Muscle layer of colon (tissue), 2 donors: ENCODE data around the gene RAP1A.

Experiments used
- H3K27ac ChIP-seq: one replicate; pipeline ENCODE4 v1.7.0; 2013; ENCODE audit warnings: low read depth, mild to moderate bottlenecking, low read length, moderate library complexity
- H3K27me3 ChIP-seq, 2 donors: one replicate each; pipeline ENCODE4 v1.7.0; 2013; ENCODE audit warnings: low read length in 2 of 2, mild to moderate bottlenecking in 2 of 2; ENCODE audit not compliant: insufficient read depth in 2 of 2, control insufficient read depth in 1 of 2
- H3K36me3 ChIP-seq: one replicate; pipeline ENCODE4 v1.7.0; 2013; ENCODE audit warnings: mild to moderate bottlenecking, low read length; ENCODE audit not compliant: insufficient read depth
- H3K4me1 ChIP-seq: one replicate; pipeline ENCODE4 v1.7.0; 2013; ENCODE audit warnings: mild to moderate bottlenecking, low read length; ENCODE audit not compliant: insufficient read depth
- H3K4me3 ChIP-seq, 2 donors: one replicate each; pipeline ENCODE4 v1.7.0; 2013; ENCODE audit warnings: low read length in 2 of 2, low read depth in 1 of 2, mild to moderate bottlenecking in 1 of 2, moderate library complexity in 1 of 2
- H3K9ac ChIP-seq: one replicate; pipeline ENCODE4 v1.7.0; 2013; ENCODE audit warnings: low read length
- H3K9me3 ChIP-seq: one replicate; pipeline ENCODE4 v1.7.0; 2013; ENCODE audit warnings: mild to moderate bottlenecking, low read length
- donor health status: abdominal sarcoma.
- donor health status: Adenocarcinoma of cecum.

The RAP1A gene

GRCh38 chr1:111705841-111706240 lies 86.3 kb downstream of the RAP1A start:
- no peaks in the 10 kb centered on the region for H3K4me1 ChIP-seq
- no peak overlapping the region for H3K4me3 ChIP-seq
- no peaks in the 10 kb centered on the region for H3K27me3 ChIP-seq
- H3K27ac ChIP-seq: no peak overlapping the region
- H3K9me3 ChIP-seq: no peaks in the 10 kb centered on the region
- H3K9ac ChIP-seq: no peak overlapping the region
- H3K36me3 ChIP-seq: peaks cover 54% of the 10 kb centered on the region

- Histone ChIP-seq H3K4me3 (no peak overlapping the region), H3K36me3 (peaks cover 53% of the 10 kb centered on the region), H3K4me1 (no peaks in the 10 kb centered on the region), H3K9ac (no peak overlapping the region), H3K9me3 (no peaks in the 10 kb centered on the region), H3K27me3 (no peaks in the 10 kb centered on the region), H3K27ac (no peak overlapping the region)
These were observed 87.3 kb downstream of the RAP1A start for GRCh38 chr1:111706921-111707320.

GRCh38 chr1:111707906-111708305 lies 88.3 kb downstream of the RAP1A start:
- Histone ChIP-seq H3K36me3 (peaks cover 47% of the 10 kb centered on the region), H3K9ac (no peak overlapping the region), H3K27me3 (no peaks in the 10 kb centered on the region), H3K9me3 (no peaks in the 10 kb centered on the region), H3K4me1 (no peaks in the 10 kb centered on the region), H3K4me3 (no peak overlapping the region), H3K27ac (no peak overlapping the region)

- H3K27me3 ChIP-seq: no peaks in the 10 kb centered on the region
- no peak overlapping the region for H3K9ac ChIP-seq
- no peak overlapping the region for H3K27ac ChIP-seq
- H3K4me3 ChIP-seq: no peak overlapping the region
- peaks cover 30% of the 10 kb centered on the region for H3K36me3 ChIP-seq
- no peaks in the 10 kb centered on the region for H3K4me1 ChIP-seq
- H3K9me3 ChIP-seq: no peaks in the 10 kb centered on the region
These were observed 90.4 kb downstream of the RAP1A start for GRCh38 chr1:111709986-111710385.

GRCh38 chr1:111716333-111716732 lies 96.7 kb downstream of the RAP1A start:
- no peaks in the 10 kb centered on the region for H3K27me3 ChIP-seq
- peaks cover 21% of the 10 kb centered on the region for H3K36me3 ChIP-seq
- no peaks in the 10 kb centered on the region for H3K9me3 ChIP-seq
- H3K4me3 ChIP-seq: no peak overlapping the region
- no peak overlapping the region for H3K27ac ChIP-seq
- peaks cover 15% of the 10 kb centered on the region for H3K4me1 ChIP-seq
- H3K9ac ChIP-seq: no peak overlapping the region

- Histone ChIP-seq H3K4me1 (peaks cover 15% of the 10 kb centered on the region), H3K27me3 (no peaks in the 10 kb centered on the region), H3K36me3 (peaks cover 18% of the 10 kb centered on the region), H3K9ac (no peak overlapping the region), H3K4me3 (no peak overlapping the region), H3K27ac (no peak overlapping the region), H3K9me3 (no peaks in the 10 kb centered on the region)
These were observed 97.9 kb downstream of the RAP1A start for GRCh38 chr1:111717450-111717849.

GRCh38 chr1:111719135-111719534 lies 99.5 kb downstream of the RAP1A start:
- Histone ChIP-seq H3K27ac (no peak overlapping the region), H3K4me1 (peaks cover 15% of the 10 kb centered on the region), H3K9ac (no peak overlapping the region), H3K9me3 (no peaks in the 10 kb centered on the region), H3K27me3 (no peaks in the 10 kb centered on the region), H3K36me3 (peaks cover 18% of the 10 kb centered on the region), H3K4me3 (no peak overlapping the region)

- Histone ChIP-seq H3K27ac (no peak overlapping the region), H3K36me3 (peaks cover 18% of the 10 kb centered on the region), H3K9me3 (no peaks in the 10 kb centered on the region), H3K4me1 (peaks cover 15% of the 10 kb centered on the region), H3K4me3 (no peak overlapping the region), H3K9ac (no peak overlapping the region), H3K27me3 (no peaks in the 10 kb centered on the region)
These were observed 100.1 kb downstream of the RAP1A start for GRCh38 chr1:111719674-111720132.

- H3K9ac ChIP-seq: no peak overlapping the region
- peaks cover 20% of the 10 kb centered on the region for H3K4me1 ChIP-seq
- H3K27ac ChIP-seq: no peak overlapping the region
These were observed 100.8 kb downstream of the RAP1A start for GRCh38 chr1:111720274-111720976.

GRCh38 chr1:111720977-111721786 lies 101.6 kb downstream of the RAP1A start:
- Histone ChIP-seq H3K4me3 (no peak overlapping the region), H3K27ac (no peak overlapping the region), H3K9me3 (no peaks in the 10 kb centered on the region), H3K9ac (no peak overlapping the region), H3K27me3 (no peaks in the 10 kb centered on the region), H3K36me3 (peaks cover 11% of the 10 kb centered on the region), H3K4me1 (peaks cover 22% of the 10 kb centered on the region)

More at GRCh38 chr1:111720274-111720976, 100.8 kb downstream of the RAP1A start:
- Histone ChIP-seq H3K27me3 (no peaks in the 10 kb centered on the region), H3K36me3 (peaks cover 18% of the 10 kb centered on the region), H3K4me3 (no peak overlapping the region), H3K9me3 (no peaks in the 10 kb centered on the region)

- Histone ChIP-seq H3K36me3 (no peaks in the 10 kb centered on the region), H3K4me3 (no peak overlapping the region), H3K9me3 (no peaks in the 10 kb centered on the region), H3K4me1 (peaks cover 22% of the 10 kb centered on the region), H3K9ac (no peak overlapping the region), H3K27ac (no peak overlapping the region), H3K27me3 (no peaks in the 10 kb centered on the region)
These were observed 103.7 kb downstream of the RAP1A start for GRCh38 chr1:111723091-111723806.
